DND-41 (cell line): ENCODE results near the gene PXMP2.
A peak's percentile ranks its signal among the peaks of the same experiment; 100 is the strongest.

Experiments
- ATAC-seq: fragments of 200-7000 bp; cut with Tn5 transposase; 3 replicates; pipeline ENCODE4 v1.9.1; 2021; ENCODE audit warnings: low read depth; ENCODE audit not compliant: insufficient read depth
- DNase-seq: peaks from one replicate; pipeline ENCODE4 v3.0.0-alpha.2; 2020
- H2AFZ ChIP-seq: 2 replicates; pipeline ENCODE4 v1.6.0; 2012; ENCODE audit warnings: low read depth, low read length
- H3K27ac ChIP-seq: 2 replicates; pipeline ENCODE4 v1.5.1; 2012; ENCODE audit warnings: low read length, inconsistent platforms
- H3K27me3 ChIP-seq: fragments of 200-600 bp; sonication (generic); 2 replicates; pipeline ENCODE4 v1.6.0; 2012; ENCODE audit warnings: low read length, mild to moderate bottlenecking, inconsistent platforms; ENCODE audit not compliant: insufficient read depth, poor library complexity
- H3K36me3 ChIP-seq: 2 replicates; pipeline ENCODE4 v1.5.1; 2012; ENCODE audit warnings: low read length, inconsistent platforms; ENCODE audit not compliant: insufficient read depth
- H3K4me1 ChIP-seq: 2 replicates; pipeline ENCODE4 v1.5.1; 2012; ENCODE audit warnings: mild to moderate bottlenecking, low read length; ENCODE audit not compliant: insufficient read depth
- H3K4me2 ChIP-seq: 2 replicates; pipeline ENCODE4 v1.6.0; 2012; ENCODE audit warnings: mild to moderate bottlenecking, moderate library complexity, low read length, inconsistent platforms; ENCODE audit not compliant: insufficient read depth
- H3K4me3 ChIP-seq, 2 experiments: fragments of 200-600 bp in 1 of 2; shearing (Covaris generic) in 1 of 2; 2 replicates each; pipeline ENCODE4 v1.5.1; 2012 to 2016; ENCODE audit warnings: inconsistent platforms in 2 of 2, low read length in 2 of 2, mild to moderate bottlenecking in 2 of 2, low read depth in 1 of 2, moderate library complexity in 1 of 2
- H3K79me2 ChIP-seq: 2 replicates; pipeline ENCODE4 v1.6.0; 2012; ENCODE audit warnings: low read length, inconsistent platforms; ENCODE audit not compliant: insufficient read depth
- H3K9ac ChIP-seq: 2 replicates; pipeline ENCODE4 v1.6.0; 2012; ENCODE audit warnings: low read depth, mild to moderate bottlenecking, inconsistent platforms, low read length, moderate library complexity
- H3K9me3 ChIP-seq: 2 replicates; pipeline ENCODE4 v1.5.1; 2012; ENCODE audit warnings: low read length, moderate library complexity, mild to moderate bottlenecking, inconsistent platforms; ENCODE audit not compliant: insufficient read depth, severe bottlenecking
- H4K20me1 ChIP-seq: 2 replicates; pipeline ENCODE4 v1.6.0; 2012; ENCODE audit warnings: low read length; ENCODE audit not compliant: insufficient read depth
- CTCF ChIP-seq: IDR thresholded peaks from 2 replicates; pipeline ENCODE4 v1.5.1; 2012; ENCODE audit warnings: borderline replicate concordance, low read length, moderate library complexity, mild to moderate bottlenecking; ENCODE audit not compliant: poor library complexity, severe bottlenecking; ENCODE audit errors: extremely low read depth
- EZH2 ChIP-seq: IDR thresholded peaks from 3 replicates; pipeline ENCODE4 v1.6.1; 2012; ENCODE audit warnings: borderline replicate concordance, low read depth, mild to moderate bottlenecking, moderate library complexity, low read length, inconsistent platforms; ENCODE audit not compliant: severe bottlenecking

PXMP2 gene

GRCh38 chr12:132727091-132727794, 39.9 kb downstream of the PXMP2 start:
- peaks cover 91% of the 10 kb centered on the region for H3K36me3 ChIP-seq
- ATAC-seq (no peak), DNase-seq (no peak)
- no peak overlapping the region for H3K27ac ChIP-seq
- H2AFZ ChIP-seq, result no peak overlapping the region
- peaks cover 55% of the 10 kb centered on the region for H4K20me1 ChIP-seq
- no peaks in the 10 kb centered on the region for H3K27me3 ChIP-seq
- no peak overlapping the region for H3K4me2 ChIP-seq
- peaks cover 15% of the 10 kb centered on the region for H3K79me2 ChIP-seq
- H3K4me1 ChIP-seq, result no peaks in the 10 kb centered on the region
- TF ChIP-seq EZH2 (no peak), CTCF (no peak)
- no peaks in the 10 kb centered on the region for H3K9me3 ChIP-seq
- H3K4me3 ChIP-seq, result no peak overlapping the region
- no peak overlapping the region for H3K9ac ChIP-seq

GRCh38 chr12:132728502-132728901, 41.1 kb downstream of the PXMP2 start:
- no peaks in the 10 kb centered on the region for H3K27me3 ChIP-seq
- H3K4me3 ChIP-seq, result no peak overlapping the region
- TF ChIP-seq CTCF, result no peak
- TF ChIP-seq EZH2, result no peak
- no peaks in the 10 kb centered on the region for H3K4me1 ChIP-seq
- ATAC-seq, result no peak
- H2AFZ ChIP-seq, result no peak overlapping the region
- H3K4me2 ChIP-seq, result no peak overlapping the region
- peaks cover 49% of the 10 kb centered on the region for H4K20me1 ChIP-seq
- no peak for DNase-seq
- no peak overlapping the region for H3K9ac ChIP-seq
- H3K27ac ChIP-seq, result no peak overlapping the region
- H3K79me2 ChIP-seq, result peaks cover 9% of the 10 kb centered on the region
- peaks cover 96% of the 10 kb centered on the region for H3K36me3 ChIP-seq
- no peaks in the 10 kb centered on the region for H3K9me3 ChIP-seq

GRCh38 chr12:132729541-132730320, 42.3 kb downstream of the PXMP2 start:
- no peaks in the 10 kb centered on the region for H3K4me1 ChIP-seq
- no peak overlapping the region for H3K27ac ChIP-seq
- no peak overlapping the region for H3K9ac ChIP-seq
- TF ChIP-seq CTCF (no peak), EZH2 (no peak)
- no peak overlapping the region for H3K4me3 ChIP-seq
- H4K20me1 ChIP-seq, result peaks cover 37% of the 10 kb centered on the region
- no peak overlapping the region for H3K4me2 ChIP-seq
- H3K27me3 ChIP-seq, result no peaks in the 10 kb centered on the region
- peaks cover 7% of the 10 kb centered on the region for H3K79me2 ChIP-seq
- H3K36me3 ChIP-seq, result peaks cover 96% of the 10 kb centered on the region
- ATAC-seq (peak; percentile 31; the same call in 1 of the 3 replicates), DNase-seq (no peak)
- no peak overlapping the region for H2AFZ ChIP-seq
- H3K9me3 ChIP-seq, result no peaks in the 10 kb centered on the region
